KMS-11 (cell line): ENCODE data around the gene HHAT.

Experiments
- H2AFZ ChIP-seq: fragments of 200-600 bp; sonication (generic); 2 replicates; pipeline ENCODE4 v1.6.1; 2016; ENCODE audit warnings: antibody characterized with exemption, mixed run types, low read depth
- H3K27ac ChIP-seq: fragments of 200-600 bp; sonication (generic); 2 replicates; pipeline ENCODE4 v1.6.1; 2016; ENCODE audit warnings: mild to moderate bottlenecking, mixed run types
- H3K27me3 ChIP-seq: fragments of 200-600 bp; sonication (generic); 2 replicates; pipeline ENCODE4 v1.6.1; 2017; ENCODE audit warnings: mild to moderate bottlenecking, low read depth, mixed run types, moderate library complexity; ENCODE audit not compliant: insufficient read depth
- H3K36me3 ChIP-seq: fragments of 200-600 bp; sonication (generic); 2 replicates; pipeline ENCODE4 v1.6.1; 2017; ENCODE audit warnings: mild to moderate bottlenecking, mixed run types; ENCODE audit not compliant: insufficient read depth
- H3K4me1 ChIP-seq: fragments of 200-600 bp; sonication (generic); 2 replicates; pipeline ENCODE4 v1.6.1; 2016; ENCODE audit warnings: mild to moderate bottlenecking, low read depth, mixed run types; ENCODE audit not compliant: poor library complexity, severe bottlenecking
- H3K4me2 ChIP-seq: fragments of 200-600 bp; sonication (generic); 2 replicates; pipeline ENCODE4 v1.7.0; 2016; ENCODE audit warnings: mild to moderate bottlenecking, mixed run types
- H3K4me3 ChIP-seq: fragments of 200-600 bp; sonication (generic); IDR thresholded peaks from 2 replicates; pipeline ENCODE4 v1.6.1; 2017; ENCODE audit warnings: low read depth, low read length, mixed read lengths; ENCODE audit not compliant: insufficient read depth
- H3K79me2 ChIP-seq: fragments of 200-600 bp; sonication (generic); 2 replicates; pipeline ENCODE4 v1.6.1; 2016; ENCODE audit warnings: low read depth, mixed run types; ENCODE audit not compliant: insufficient read depth
- H3K9ac ChIP-seq: fragments of 200-600 bp; sonication (generic); 2 replicates; pipeline ENCODE4 v1.6.1; 2016; ENCODE audit warnings: mild to moderate bottlenecking, mixed run types
- H4K20me1 ChIP-seq: fragments of 200-600 bp; sonication (generic); 2 replicates; pipeline ENCODE4 v1.6.1; 2016; ENCODE audit warnings: mild to moderate bottlenecking, mixed run types; ENCODE audit not compliant: insufficient read depth
- CTCF ChIP-seq: fragments of 200-600 bp; sonication (generic); conservative IDR thresholded peaks from 2 replicates; pipeline ENCODE4 v1.6.1; 2017; ENCODE audit warnings: low read depth, mild to moderate bottlenecking, antibody characterized with exemption, low read length, moderate library complexity, mixed read lengths

HHAT gene

GRCh38 chr1:210359255-210359654 lies 30.6 kb downstream of the HHAT start:
- H3K4me1 ChIP-seq, result peaks cover 16% of the 10 kb centered on the region
- no peak overlapping the region for H2AFZ ChIP-seq
- no peaks in the 10 kb centered on the region for H4K20me1 ChIP-seq
- no peak overlapping the region for H3K4me2 ChIP-seq
- no peak overlapping the region for H3K27ac ChIP-seq
- no peaks in the 10 kb centered on the region for H3K36me3 ChIP-seq
- no peak overlapping the region for H3K9ac ChIP-seq
- H3K27me3 ChIP-seq, result no peaks in the 10 kb centered on the region
- no peaks in the 10 kb centered on the region for H3K79me2 ChIP-seq
- TF ChIP-seq CTCF, result no peak
- H3K4me3 ChIP-seq, result no peak overlapping the region

GRCh38 chr1:210360852-210361477 lies 32.3 kb downstream of the HHAT start:
- Histone ChIP-seq H3K79me2 (no peaks in the 10 kb centered on the region), H2AFZ (peak overlapping the region; percentile 44), H3K4me1 (peaks cover 25% of the 10 kb centered on the region), H3K4me2 (peak overlapping the region; percentile 23), H3K27ac (peak overlapping the region; percentile 25; the same call in 1 of the 2 replicates), H3K27me3 (no peaks in the 10 kb centered on the region), H4K20me1 (no peaks in the 10 kb centered on the region), H3K9ac (no peak overlapping the region), H3K36me3 (no peaks in the 10 kb centered on the region), H3K4me3 (no peak overlapping the region)
- peak; percentile 72 for TF ChIP-seq CTCF

GRCh38 chr1:210361665-210362064 lies 33.0 kb downstream of the HHAT start:
- no peak overlapping the region for H3K9ac ChIP-seq
- H3K4me2 ChIP-seq, result peak overlapping the region; percentile 23; the same call in 1 of the 2 replicates
- TF ChIP-seq CTCF, result no peak
- no peaks in the 10 kb centered on the region for H3K27me3 ChIP-seq
- H3K36me3 ChIP-seq, result no peaks in the 10 kb centered on the region
- H3K4me3 ChIP-seq, result no peak overlapping the region
- no peak overlapping the region for H2AFZ ChIP-seq
- peaks cover 25% of the 10 kb centered on the region for H3K4me1 ChIP-seq
- no peaks in the 10 kb centered on the region for H3K79me2 ChIP-seq
- H3K27ac ChIP-seq, result no peak overlapping the region
- H4K20me1 ChIP-seq, result no peaks in the 10 kb centered on the region

GRCh38 chr1:210362526-210362925 lies 33.8 kb downstream of the HHAT start:
- H4K20me1 ChIP-seq, result no peaks in the 10 kb centered on the region
- no peak overlapping the region for H2AFZ ChIP-seq
- no peaks in the 10 kb centered on the region for H3K27me3 ChIP-seq
- no peaks in the 10 kb centered on the region for H3K79me2 ChIP-seq
- no peak overlapping the region for H3K4me2 ChIP-seq
- no peak for TF ChIP-seq CTCF
- H3K4me3 ChIP-seq, result no peak overlapping the region
- H3K4me1 ChIP-seq, result peaks cover 25% of the 10 kb centered on the region
- H3K36me3 ChIP-seq, result no peaks in the 10 kb centered on the region
- no peak overlapping the region for H3K27ac ChIP-seq
- H3K9ac ChIP-seq, result no peak overlapping the region
